GM23248 (cell line): Measurements from ENCODE around the gene AGXT. TPM values are rescaled to one million over a fixed set of nuclear protein-coding genes. Genes with fewer than 3 reads are reported as not detected.

ENCODE experiments used
- DNase-seq: peaks from one replicate; pipeline ENCODE4 v3.0.0-alpha.2; 2015
- H2AFZ ChIP-seq: fragments of 200-600 bp; sonication (generic); 2 replicates; pipeline ENCODE4 v1.6.1; 2016; ENCODE audit warnings: antibody characterized with exemption
- H3F3A ChIP-seq: fragments of 200-600 bp; sonication (generic); 2 replicates; pipeline ENCODE4 v1.6.1; 2016; ENCODE audit warnings: mild to moderate bottlenecking, antibody characterized with exemption, mixed run types; ENCODE audit not compliant: insufficient read depth
- H3K27ac ChIP-seq: fragments of 200-600 bp; sonication (generic); 2 replicates; pipeline ENCODE4 v1.5.1; 2016; ENCODE audit warnings: mild to moderate bottlenecking
- H3K27me3 ChIP-seq: fragments of 200-600 bp; sonication (generic); replicated peaks from 2 replicates; pipeline ENCODE4 v1.6.1; 2016; ENCODE audit warnings: mild to moderate bottlenecking; ENCODE audit not compliant: insufficient read depth
- H3K36me3 ChIP-seq: fragments of 200-600 bp; sonication (generic); 2 replicates; pipeline ENCODE4 v1.6.1; 2016; ENCODE audit warnings: low read depth, mild to moderate bottlenecking
- H3K4me1 ChIP-seq: fragments of 200-600 bp; sonication (generic); 2 replicates; pipeline ENCODE4 v1.6.1; 2016; ENCODE audit warnings: mild to moderate bottlenecking; ENCODE audit not compliant: insufficient read depth
- H3K4me2 ChIP-seq: fragments of 200-600 bp; sonication (generic); one replicate; pipeline ENCODE4 v1.6.1; 2016; ENCODE audit warnings: mild to moderate bottlenecking; ENCODE audit not compliant: unreplicated experiment
- H3K4me3 ChIP-seq: fragments of 200-600 bp; sonication (generic); 2 replicates; pipeline ENCODE4 v1.5.1; 2016; ENCODE audit warnings: mild to moderate bottlenecking
- H3K79me2 ChIP-seq: fragments of 200-600 bp; sonication (generic); 2 replicates; pipeline ENCODE4 v1.6.1; 2016; ENCODE audit warnings: mild to moderate bottlenecking; ENCODE audit not compliant: insufficient read depth
- H3K9ac ChIP-seq: fragments of 200-600 bp; sonication (generic); 2 replicates; pipeline ENCODE4 v1.6.1; 2016; ENCODE audit warnings: mild to moderate bottlenecking
- H3K9me2 ChIP-seq: fragments of 200-600 bp; sonication (generic); 2 replicates; pipeline ENCODE4 v1.6.1; 2016; ENCODE audit warnings: mixed run types, mild to moderate bottlenecking, moderate library complexity; ENCODE audit not compliant: insufficient read depth
- H3K9me3 ChIP-seq: fragments of 200-600 bp; sonication (generic); one replicate; pipeline ENCODE4 v1.6.1; 2017; ENCODE audit warnings: low read depth
- H4K20me1 ChIP-seq: fragments of 200-600 bp; sonication (generic); 2 replicates; pipeline ENCODE4 v1.6.0; 2016; ENCODE audit not compliant: insufficient read depth
- EZH2 ChIP-seq: fragments of 200-600 bp; sonication (generic); IDR thresholded peaks from 2 replicates; pipeline ENCODE4 v1.6.1; 2018; ENCODE audit warnings: antibody characterized with exemption, mild to moderate bottlenecking; ENCODE audit not compliant: insufficient read depth, poor library complexity, severe bottlenecking
- EZH2phosphoT487 ChIP-seq: fragments of 200-600 bp; sonication (generic); IDR thresholded peaks from 2 replicates; pipeline ENCODE4 v1.6.1; 2018; ENCODE audit warnings: antibody characterized with exemption, moderate library complexity, mild to moderate bottlenecking, low read depth; ENCODE audit not compliant: insufficient read depth
- WGBS, 2 experiments: methylation state at CpG; one replicate each; pipeline ENCODE4 v1.1.6; 2015 to 2017; ENCODE audit warnings: low lambda C conversion rate in 2 of 2, low coverage in 1 of 2; ENCODE audit errors: missing lambda C conversion rate in 2 of 2; 5-methylcytosine and 5-hydroxymethylcytosine counted together
- in situ Hi-C: fragments of 300-500 bp; cut with MboI; formaldehyde crosslinking; loops from 2 replicates; pipeline ENCODE4 v1.15.0; 2020
- polyA plus RNA-seq: library from polyadenylated mRNA; unstranded; fragments of >200 nt; fragmentation: Nextera tagmentation; extraction: Ambion mirVana; gene quantifications from 2 replicates; pipeline ENCODE4 v1.2.1, GENCODE V29; 2016
- total RNA-seq: library from RNA; depleted of rRNA; stranded (reverse); fragments of >200 nt; shearing (Covaris generic); gene quantifications from 2 replicates; pipeline ENCODE4 v1.2.3, GENCODE V29; 2014; rRNA removed

Gene AGXT
- total and polyA plus RNA-seq, 2 experiments from 2014 or later, result not detected

DNA sequence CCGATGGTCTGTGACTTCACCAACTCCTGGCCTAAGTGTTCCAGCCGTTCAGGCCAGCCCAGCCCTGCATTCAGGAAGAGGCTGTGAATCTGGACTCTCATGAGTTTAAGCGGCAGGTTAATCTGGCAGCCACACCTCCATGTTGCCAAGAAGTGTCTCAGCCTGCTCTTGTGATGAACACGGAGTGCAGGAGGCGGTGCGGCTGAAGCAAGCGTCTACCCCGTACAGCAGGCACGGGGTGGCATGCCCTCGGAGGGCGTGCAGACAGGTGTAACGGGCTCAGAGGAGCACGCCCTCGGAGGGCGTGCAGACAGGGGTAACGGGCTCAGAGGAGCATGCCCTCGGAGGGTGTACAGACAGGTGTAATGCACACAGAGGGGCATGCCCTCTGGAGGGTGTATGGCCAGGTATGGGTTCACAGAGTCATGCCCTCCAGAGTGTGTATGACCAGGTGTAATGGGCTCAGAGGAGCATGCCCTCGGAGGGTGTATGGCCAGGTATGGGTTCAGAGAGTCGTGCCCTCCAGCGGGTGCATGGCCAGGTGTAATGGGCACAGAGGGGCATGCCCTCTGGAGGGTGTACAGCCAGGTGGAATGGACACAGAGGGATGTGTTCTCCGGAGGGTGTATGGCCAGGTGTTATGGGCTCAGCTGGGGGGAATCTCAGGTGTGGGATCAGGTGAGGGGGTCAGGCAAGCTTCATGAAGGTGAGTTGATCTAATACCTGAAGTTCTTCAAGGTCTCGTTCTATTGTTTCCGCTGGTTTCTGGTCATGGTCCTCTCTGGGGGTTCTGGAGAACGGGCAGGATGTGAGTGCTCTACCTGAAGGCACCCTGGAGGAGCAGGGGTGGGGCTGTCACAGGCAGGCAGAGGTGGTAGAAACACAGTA, 60.1 kb downstream of the AGXT start:
- H3K4me3 ChIP-seq, result no peak overlapping the region
- no peak overlapping the region for H3K4me2 ChIP-seq
- H3K4me1 ChIP-seq, result no peaks in the 10 kb centered on the region
- 89 to 91% methylated on average over 24 of the region's 24 CpGs for WGBS, 2 experiments
- no peaks in the 10 kb centered on the region for H4K20me1 ChIP-seq
- DNase-seq, result no peak
- TF ChIP-seq EZH2, result no peak
- TF ChIP-seq EZH2phosphoT487, result no peak
- H3K9me2 ChIP-seq, result no peaks in the 10 kb centered on the region
- H2AFZ ChIP-seq, result no peak overlapping the region
- no peaks in the 10 kb centered on the region for H3K9me3 ChIP-seq
- in situ Hi-C loops, result no loop called here
- no peak overlapping the region for H3K9ac ChIP-seq
- H3K79me2 ChIP-seq, result no peaks in the 10 kb centered on the region
- H3F3A ChIP-seq, result no peaks in the 10 kb centered on the region
- no peaks in the 10 kb centered on the region for H3K36me3 ChIP-seq
- no peak overlapping the region for H3K27ac ChIP-seq
- H3K27me3 ChIP-seq, result no peaks in the 10 kb centered on the region

DNA sequence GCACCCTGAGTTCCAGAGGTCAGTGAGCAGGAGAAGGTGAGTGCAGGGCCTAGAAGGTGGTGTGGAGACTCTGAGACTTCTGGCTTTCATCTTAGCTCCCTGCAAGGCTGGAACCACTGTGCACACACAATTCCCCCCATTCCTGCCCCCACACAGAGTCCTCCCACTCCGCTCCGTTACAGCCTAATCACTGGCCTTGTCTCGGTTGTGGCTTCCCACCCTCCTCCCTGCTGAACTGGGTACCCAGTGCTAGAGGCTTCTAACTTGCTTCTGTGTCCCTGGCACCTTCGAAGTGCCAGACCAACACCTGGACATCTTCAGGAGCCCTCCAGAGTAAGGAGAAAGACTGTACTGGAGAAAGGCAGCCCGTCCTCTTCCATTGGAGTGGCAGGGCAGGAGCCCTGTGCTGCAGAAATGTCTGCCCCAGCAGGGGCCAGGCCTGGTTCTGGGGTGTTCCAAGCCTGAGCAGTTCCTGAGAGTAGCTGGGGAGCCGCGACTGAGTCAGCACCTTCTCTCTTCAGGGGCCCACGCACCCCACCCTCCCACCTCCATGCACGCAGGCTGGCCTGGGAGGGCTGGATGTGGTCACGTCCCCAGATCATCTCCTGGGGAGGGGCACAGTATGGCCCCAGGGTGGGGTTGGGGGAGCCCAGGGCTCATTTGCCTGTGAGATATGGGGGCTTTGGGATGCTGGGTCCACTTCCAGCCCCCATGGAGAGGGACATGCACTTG, 60.9 kb downstream of the AGXT start:
- no peaks in the 10 kb centered on the region for H3F3A ChIP-seq
- DNase-seq, result no peak
- in situ Hi-C loops, result no loop called here
- H2AFZ ChIP-seq, result no peak overlapping the region
- no peaks in the 10 kb centered on the region for H3K79me2 ChIP-seq
- no peaks in the 10 kb centered on the region for H3K9me2 ChIP-seq
- no peak for TF ChIP-seq EZH2
- no peak for TF ChIP-seq EZH2phosphoT487
- 81 to 83% methylated on average over 8 to 10 of the region's 10 CpGs for WGBS, 2 experiments
- H3K27me3 ChIP-seq, result no peaks in the 10 kb centered on the region
- no peak overlapping the region for H3K4me2 ChIP-seq
- no peaks in the 10 kb centered on the region for H3K4me1 ChIP-seq
- no peak overlapping the region for H3K4me3 ChIP-seq
- no peaks in the 10 kb centered on the region for H3K36me3 ChIP-seq
- H3K27ac ChIP-seq, result no peak overlapping the region
- no peaks in the 10 kb centered on the region for H3K9me3 ChIP-seq
- H4K20me1 ChIP-seq, result no peaks in the 10 kb centered on the region
- H3K9ac ChIP-seq, result no peak overlapping the region

Other genes with a start within 250 kb of the AGXT start
- 0.25 TPM in 1 of 2 replicates, not detected in the other for gene GPR35, start 243.3 kb upstream of the AGXT start, total RNA-seq
- 0.14 and 0.27 TPM in 2 replicates for gene GPR35, start 243.3 kb upstream of the AGXT start, polyA plus RNA-seq
- gene AQP12B, start 185.9 kb upstream of the AGXT start, total RNA-seq, result not detected in 2 replicates
- gene AQP12B, start 185.9 kb upstream of the AGXT start, polyA plus RNA-seq, result not detected in 2 replicates
- not detected in 2 replicates for gene AQP12A, start 177.0 kb upstream of the AGXT start, total RNA-seq
- gene AQP12A, start 177.0 kb upstream of the AGXT start, polyA plus RNA-seq, result not detected in 2 replicates
- under 0.01 TPM in 1 of 2 replicates, not detected in the other for gene KIF1A, start 48.6 kb upstream of the AGXT start, total RNA-seq
- 0.05 and 0.22 TPM in 2 replicates for gene KIF1A, start 48.6 kb upstream of the AGXT start, polyA plus RNA-seq
- not detected in 2 replicates for gene MAB21L4, start 27.3 kb downstream of the AGXT start, total RNA-seq
- not detected in 2 replicates for gene MAB21L4, start 27.3 kb downstream of the AGXT start, polyA plus RNA-seq
- gene CROCC2, start 37.5 kb downstream of the AGXT start, total RNA-seq, result under 0.01 and 2.4 TPM in 2 replicates
- not detected in 2 replicates for gene CROCC2, start 37.5 kb downstream of the AGXT start, polyA plus RNA-seq
- 29.4 and 36.2 TPM in 2 replicates for gene SNED1, start 129.8 kb downstream of the AGXT start, total RNA-seq
- gene SNED1, start 129.8 kb downstream of the AGXT start, polyA plus RNA-seq, result 6.1 and 7.7 TPM in 2 replicates
- 21.0 and 39.8 TPM in 2 replicates for gene MTERF4, start 233.5 kb downstream of the AGXT start, total RNA-seq
- gene MTERF4, start 233.5 kb downstream of the AGXT start, polyA plus RNA-seq, result 15.1 and 15.8 TPM in 2 replicates